HepG2 (cell line): ENCODE data around the gene RCC1. TPM values are rescaled to one million over a fixed set of nuclear protein-coding genes. Genes with fewer than 3 reads are reported as not detected.

Source experiments
- AGO1 ChIP-seq: fragments of 200-400 bp; formaldehyde crosslinking; IDR thresholded peaks from 2 replicates; pipeline ENCODE4 v1.6.1; 2017; ENCODE audit warnings: mild to moderate bottlenecking, low read depth, low read length, moderate library complexity; ENCODE audit not compliant: poor library complexity, severe bottlenecking
- AHDC1 ChIP-seq: sonication (generic); formaldehyde crosslinking; IDR thresholded peaks from 2 replicates; pipeline ENCODE4 v1.5.1; 2020; ENCODE audit warnings: mild to moderate bottlenecking, missing genetic modification reagents, borderline replicate concordance
- CBFB ChIP-seq: sonication (generic); formaldehyde crosslinking; IDR thresholded peaks from 2 replicates; pipeline ENCODE4 v1.4.0; 2020; ENCODE audit warnings: missing genetic modification reagents
- CENPT ChIP-seq: sonication (generic); formaldehyde crosslinking; IDR thresholded peaks from 2 replicates; pipeline ENCODE4 v1.8.0; 2022; ENCODE audit warnings: low read depth, mild to moderate bottlenecking, moderate library complexity, missing genetic modification reagents
- MEIS2 ChIP-seq: sonication (generic); formaldehyde crosslinking; IDR thresholded peaks from 2 replicates; pipeline ENCODE4 v1.9.0; 2021; ENCODE audit warnings: mild to moderate bottlenecking, missing genetic modification reagents
- NCOR1 ChIP-seq: fragments of 200-600 bp; sonication (generic); IDR thresholded peaks from 2 replicates; pipeline ENCODE4 v1.7.0; 2017; ENCODE audit warnings: antibody characterized with exemption, low read length, borderline replicate concordance
- RBM22 ChIP-seq: fragments of 200-400 bp; formaldehyde crosslinking; optimal IDR thresholded peaks from 2 replicates; pipeline ENCODE3; 2017; ENCODE audit warnings: mild to moderate bottlenecking, low read length, moderate library complexity
- REPIN1 ChIP-seq: sonication (generic); formaldehyde crosslinking; IDR thresholded peaks from 2 replicates; pipeline ENCODE4 v1.8.0; 2022; ENCODE audit warnings: missing genetic modification reagents, low read depth, mild to moderate bottlenecking, borderline replicate concordance
- SIN3A ChIP-seq: IDR thresholded peaks from 2 replicates; pipeline ENCODE4 v1.6.1; 2011; ENCODE audit warnings: low read depth, mild to moderate bottlenecking, control low read depth, low read length, borderline replicate concordance
- SRY ChIP-seq: sonication (generic); formaldehyde crosslinking; IDR thresholded peaks from 2 replicates; pipeline ENCODE4 v1.8.0; 2022; ENCODE audit warnings: mild to moderate bottlenecking, missing genetic modification reagents
- ZBTB34 ChIP-seq: sonication (generic); formaldehyde crosslinking; IDR thresholded peaks from 2 replicates; pipeline ENCODE4 v1.8.0; 2022; ENCODE audit warnings: mild to moderate bottlenecking, missing genetic modification reagents
- ZNF142 ChIP-seq: sonication (generic); formaldehyde crosslinking; IDR thresholded peaks from 2 replicates; pipeline ENCODE4 v1.4.0; 2020; ENCODE audit warnings: missing genetic modification reagents
- ZNF335 ChIP-seq: sonication (generic); formaldehyde crosslinking; IDR thresholded peaks from 2 replicates; pipeline ENCODE4 v1.4.0; 2020; ENCODE audit warnings: missing genetic modification reagents
- polyA plus RNA-seq, 8 experiments: library from polyadenylated mRNA; depleted of rRNA in 3 of 8; stranded (reverse) in 7 of 8; unstranded in 1 of 8; fragments of >200 nt; fragmentation: Illumina TruSeq in 4 of 8; extraction: Trizol in 4 of 8; gene quantifications; 2 replicates each; pipeline versions ENCODE4 v1.2.1 to v1.2.3, GENCODE V29; 2011 to 2016; ENCODE audit warnings: low read depth in 4 of 8, missing spikeins in 1 of 8, mixed read lengths in 1 of 8; ENCODE audit not compliant: insufficient read depth in 1 of 8
- total RNA-seq, 5 experiments: library from RNA; depleted of rRNA; stranded (reverse); fragments of >200 nt; fragmentation: Illumina TruSeq; extraction: Trizol; gene quantifications; 2 replicates each; pipeline ENCODE4 v1.2.3, GENCODE V29; 2016; ENCODE audit warnings: low read depth in 1 of 5
- TF ChIP-seq, protein P1 (sequence below): sonication (generic); formaldehyde crosslinking; IDR thresholded peaks from 2 replicates; pipeline ENCODE4 v1.4.0; 2020; ENCODE audit warnings: missing genetic modification reagents

Gene RCC1
- total and polyA plus RNA-seq, 2 of the 13 experiments (the other 11 are each of a cell fraction or from before 2014, with no cell fraction given), result 47.2 to 80.8 TPM

- TF ChIP-seq ZNF142 (CRISPR knock-in tag) (0 out of 2 replicates have a peak, but pooled peaks have one; percentile 15), MEIS2 (no peak; the same call in 1 of the 2 replicates), SIN3A (peak; percentile 77; the same call in 1 of the 2 replicates), SRY (CRISPR knock-in tag) (peak; percentile 43; the same call in 1 of the 2 replicates), AGO1 (peak; percentile 93), ZBTB34 (no peak), CENPT (CRISPR knock-in tag) (no peak), RBM22 (no peak), NCOR1 (no peak), REPIN1 (CRISPR knock-in tag) (peak; percentile 53), AHDC1 (CRISPR knock-in tag) (peak; percentile 34; the same call in 1 of the 2 replicates), ZNF335 (CRISPR knock-in tag) (no peak), CBFB (peak; percentile 62; the same call in 1 of the 2 replicates)
- TF ChIP-seq, protein P1, sequence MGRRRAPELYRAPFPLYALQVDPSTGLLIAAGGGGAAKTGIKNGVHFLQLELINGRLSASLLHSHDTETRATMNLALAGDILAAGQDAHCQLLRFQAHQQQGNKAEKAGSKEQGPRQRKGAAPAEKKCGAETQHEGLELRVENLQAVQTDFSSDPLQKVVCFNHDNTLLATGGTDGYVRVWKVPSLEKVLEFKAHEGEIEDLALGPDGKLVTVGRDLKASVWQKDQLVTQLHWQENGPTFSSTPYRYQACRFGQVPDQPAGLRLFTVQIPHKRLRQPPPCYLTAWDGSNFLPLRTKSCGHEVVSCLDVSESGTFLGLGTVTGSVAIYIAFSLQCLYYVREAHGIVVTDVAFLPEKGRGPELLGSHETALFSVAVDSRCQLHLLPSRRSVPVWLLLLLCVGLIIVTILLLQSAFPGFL (CRISPR knock-in tag), result no peak
These were observed 12.3 kb downstream of the RCC1 start (continued) for GRCh38 chr1:28518000-28518744.
